ENCODE data around the gene CCDC102B. TPM values are rescaled to one million over a fixed set of nuclear protein-coding genes. Genes with fewer than 3 reads are reported as not detected.
"Not testable (repeated sequence)": the region's sequence is repeated elsewhere in the genome, so short reads cannot be mapped to it uniquely, and the experiment has no call there.

The CCDC102B gene
- total RNA-seq, 1 donor from 2014 or later, result 0.17 TPM

GRCh38 chr18:68940039-68940438, 142.2 kb downstream of the CCDC102B start:
- H3K4me3 ChIP-seq (ENCODE audit: low read depth, low read length), result no peak overlapping the region
- no peak for DNase-seq (ENCODE audit: low read depth)
- no peak for TF ChIP-seq CTCF (conservative IDR thresholded peaks at IDR 0.05; ENCODE audit: low read depth, low read length)

DNA sequence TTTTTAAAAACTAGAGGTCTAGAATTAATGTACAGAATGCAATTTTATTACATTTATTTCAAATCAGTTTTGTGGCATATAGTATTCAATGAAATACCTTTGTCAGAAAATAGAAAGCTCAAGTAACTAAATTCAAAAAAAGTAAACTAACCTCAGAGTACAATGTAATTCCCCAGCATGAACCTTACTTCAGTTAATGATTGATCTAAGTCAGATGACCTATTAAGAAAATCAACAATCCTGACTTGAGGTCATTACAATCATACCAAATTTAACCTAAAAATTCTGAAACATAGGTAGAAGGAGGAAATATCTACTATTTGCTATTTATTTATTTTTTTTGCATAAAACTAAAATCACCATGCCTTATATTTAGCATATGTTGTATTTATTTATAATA, 142.9 kb downstream of the CCDC102B start:
- H3K4me3 ChIP-seq (ENCODE audit: low read depth, low read length), result no peak overlapping the region
- TF ChIP-seq CTCF (conservative IDR thresholded peaks at IDR 0.05; ENCODE audit: low read depth, low read length), result no peak
- no peak for DNase-seq (ENCODE audit: low read depth)

DNA sequence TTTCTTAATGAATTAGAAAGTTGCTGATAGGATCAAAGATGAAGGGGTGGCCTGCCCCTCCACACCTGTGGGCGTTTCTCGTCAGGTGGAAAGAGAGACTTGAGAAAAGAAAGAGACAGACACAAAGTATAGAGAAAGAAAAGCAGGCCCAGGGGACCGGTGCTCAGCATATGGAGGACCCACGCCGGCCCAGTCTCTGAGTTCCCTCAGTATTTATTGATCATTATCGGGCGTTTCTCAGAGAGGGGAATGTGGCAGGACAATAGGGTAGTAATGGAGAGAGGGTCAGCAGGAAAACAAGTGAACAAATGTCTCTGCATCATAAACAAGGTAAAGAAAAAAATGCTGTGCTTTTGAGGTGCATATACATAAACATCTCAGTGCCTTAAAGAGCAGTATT, 144.3 kb downstream of the CCDC102B start:
- DNase-seq (ENCODE audit: low read depth), result no peak
- no peak for TF ChIP-seq CTCF (conservative IDR thresholded peaks at IDR 0.05; ENCODE audit: low read depth, low read length)
- no peak overlapping the region for H3K4me3 ChIP-seq (ENCODE audit: low read depth, low read length)

DNA sequence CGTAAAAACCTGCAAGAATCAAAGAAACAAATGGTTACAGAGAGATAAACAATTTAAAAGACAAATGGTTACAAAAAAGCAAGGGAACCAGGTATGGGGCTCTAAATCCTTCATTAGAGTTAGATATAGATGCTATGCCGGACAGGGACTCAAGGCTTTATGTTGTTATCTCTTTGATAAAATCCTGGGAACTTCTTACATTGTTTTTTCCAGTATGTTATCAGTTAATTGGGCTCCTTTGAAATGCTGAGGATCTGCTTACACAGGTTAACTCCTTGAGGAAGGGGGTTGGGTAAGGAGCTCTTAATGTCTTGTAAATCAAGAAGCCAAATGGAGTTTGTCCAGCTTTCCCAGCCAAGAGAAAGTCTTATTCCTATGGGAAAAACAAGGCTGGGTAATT, 146.0 kb downstream of the CCDC102B start:
- H3K4me3 ChIP-seq (ENCODE audit: low read depth, low read length); DNase-seq (ENCODE audit: low read depth): not testable (repeated sequence)

- no peak for TF ChIP-seq CTCF (conservative IDR thresholded peaks at IDR 0.05; ENCODE audit: low read depth, low read length)
- no peak overlapping the region for H3K4me3 ChIP-seq (ENCODE audit: low read depth, low read length)
- no peak for DNase-seq (ENCODE audit: low read depth)
These were observed 146.4 kb downstream of the CCDC102B start for GRCh38 chr18:68944330-68944729.

GRCh38 chr18:68944826-68945225, 146.9 kb downstream of the CCDC102B start:
- DNase-seq (ENCODE audit: low read depth), result no peak
- no peak overlapping the region for H3K4me3 ChIP-seq (ENCODE audit: low read depth, low read length)
- TF ChIP-seq CTCF (conservative IDR thresholded peaks at IDR 0.05; ENCODE audit: low read depth, low read length), result no peak

DNA sequence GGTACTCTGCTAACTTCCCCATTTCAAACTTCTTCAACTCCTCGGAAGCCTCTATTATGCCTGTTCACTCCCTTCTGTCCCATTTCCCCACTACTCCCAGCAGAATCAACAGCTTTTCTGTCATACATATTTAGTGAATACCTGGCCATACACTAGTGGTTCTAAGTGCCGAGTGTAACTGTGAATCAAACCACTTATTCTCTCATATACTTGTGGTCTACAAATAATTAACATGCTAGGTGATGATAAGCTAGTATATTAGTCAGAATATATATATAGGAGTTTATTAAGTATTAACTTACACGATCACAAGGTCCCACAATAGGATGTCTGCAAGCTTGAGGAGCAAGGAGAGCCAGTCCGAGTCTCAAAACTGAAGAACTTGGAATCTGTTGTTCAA, 150.7 kb downstream of the CCDC102B start:
- TF ChIP-seq CTCF (conservative IDR thresholded peaks at IDR 0.05; ENCODE audit: low read depth, low read length), result no peak
- H3K4me3 ChIP-seq (ENCODE audit: low read depth, low read length), result no peak overlapping the region
- no peak for DNase-seq (ENCODE audit: low read depth)

GRCh38 chr18:68954738-68955137, 156.9 kb downstream of the CCDC102B start:
- no peak for DNase-seq (ENCODE audit: low read depth)
- no peak for TF ChIP-seq CTCF (conservative IDR thresholded peaks at IDR 0.05; ENCODE audit: low read depth, low read length)

More at GRCh38 chr18:68954738-68955137, 156.9 kb downstream of the CCDC102B start:
- H3K4me3 ChIP-seq (ENCODE audit: low read depth, low read length), result no peak overlapping the region
